NCI-H1930 (cell line): Measurements from ENCODE around the gene FBN1.

Source experiments
- DNase-seq, 2 experiments: peaks; one replicate each; lab custom pipeline; 2025; lab: John Stamatoyannopoulos, UW

FBN1 gene

DNA sequence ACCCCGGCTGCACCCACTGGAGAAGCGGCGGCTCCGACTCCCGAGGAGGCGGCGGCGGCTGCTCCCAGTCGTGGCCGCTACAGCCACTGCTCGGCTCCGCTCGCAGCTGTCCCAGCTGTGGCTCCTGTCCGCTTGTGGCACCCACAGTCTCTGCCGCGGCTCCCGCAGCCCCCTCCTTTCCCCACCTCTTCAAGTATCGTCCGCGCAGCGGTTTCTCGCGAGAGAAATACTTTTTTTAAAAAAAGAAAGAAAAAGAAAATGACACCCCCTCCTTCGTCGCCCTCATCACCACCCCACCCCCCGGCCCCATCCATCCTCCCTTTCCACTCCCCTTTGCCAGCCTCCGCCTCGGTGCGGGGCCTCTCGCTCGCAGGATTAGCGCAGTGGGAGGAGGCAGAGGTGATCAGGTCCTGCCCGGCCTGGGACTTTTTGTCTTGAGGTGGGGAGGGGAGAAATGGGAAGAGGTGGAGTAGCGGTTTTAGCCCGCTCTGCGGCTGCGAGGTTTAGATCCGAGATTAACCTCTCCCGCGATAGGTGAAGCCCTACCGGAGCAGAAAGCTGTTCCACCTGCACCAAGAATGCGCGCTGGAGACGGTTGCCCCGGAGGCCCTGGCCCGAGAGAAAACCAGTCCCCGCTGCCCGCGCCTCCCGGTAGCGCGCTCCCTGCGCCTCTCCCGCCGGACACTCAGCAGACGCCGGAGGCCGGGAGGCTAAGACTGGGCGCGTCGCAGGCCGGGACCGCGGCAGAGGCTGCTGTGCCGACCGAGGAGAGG lies at the start of gene FBN1:
TSS of gene FBN1 (minus strand) at position 152 of the 773 bp plus-strand sequence. CDS start 940 bp downstream, outside the sequence.
- no peak for DNase-seq

DNA sequence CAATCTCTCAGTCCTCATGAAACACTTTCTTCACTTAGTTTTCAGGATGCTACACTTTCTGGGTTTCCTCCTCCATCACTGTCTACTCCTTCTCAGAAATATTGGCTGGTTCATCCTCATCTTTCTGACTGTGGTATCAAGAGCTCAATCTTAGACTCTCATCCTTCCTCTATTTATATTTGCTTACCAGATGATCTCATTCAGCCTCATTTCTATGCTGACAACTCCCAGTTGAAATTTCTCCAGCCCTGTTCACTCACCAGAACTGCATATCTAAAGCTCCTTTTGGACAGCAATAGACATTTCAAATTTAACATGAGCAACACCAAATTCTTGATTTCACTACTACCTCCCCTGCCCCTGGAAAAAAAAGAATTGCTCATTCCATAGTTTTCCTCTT lies 48.0 kb upstream of the FBN1 start:
- no peak for DNase-seq

DNA sequence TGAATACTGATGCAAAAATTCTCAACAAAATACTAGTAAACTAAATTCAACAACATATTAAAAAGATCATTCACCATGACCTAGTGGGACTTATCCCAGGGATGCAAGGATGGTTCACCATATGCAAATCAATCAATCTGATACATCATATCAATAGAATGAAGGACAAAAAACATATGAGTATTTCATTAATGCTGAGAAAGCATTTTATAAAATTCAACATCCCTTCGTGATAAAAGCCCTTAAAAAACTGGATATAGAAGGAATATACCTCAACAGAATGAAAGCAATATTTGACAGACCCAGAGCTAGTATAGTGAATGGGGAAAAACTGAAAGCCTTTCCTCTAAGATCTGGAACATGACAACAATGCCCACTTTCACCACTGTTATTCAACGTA lies 43.0 kb upstream of the FBN1 start:
- DNase-seq: no peak

DNA sequence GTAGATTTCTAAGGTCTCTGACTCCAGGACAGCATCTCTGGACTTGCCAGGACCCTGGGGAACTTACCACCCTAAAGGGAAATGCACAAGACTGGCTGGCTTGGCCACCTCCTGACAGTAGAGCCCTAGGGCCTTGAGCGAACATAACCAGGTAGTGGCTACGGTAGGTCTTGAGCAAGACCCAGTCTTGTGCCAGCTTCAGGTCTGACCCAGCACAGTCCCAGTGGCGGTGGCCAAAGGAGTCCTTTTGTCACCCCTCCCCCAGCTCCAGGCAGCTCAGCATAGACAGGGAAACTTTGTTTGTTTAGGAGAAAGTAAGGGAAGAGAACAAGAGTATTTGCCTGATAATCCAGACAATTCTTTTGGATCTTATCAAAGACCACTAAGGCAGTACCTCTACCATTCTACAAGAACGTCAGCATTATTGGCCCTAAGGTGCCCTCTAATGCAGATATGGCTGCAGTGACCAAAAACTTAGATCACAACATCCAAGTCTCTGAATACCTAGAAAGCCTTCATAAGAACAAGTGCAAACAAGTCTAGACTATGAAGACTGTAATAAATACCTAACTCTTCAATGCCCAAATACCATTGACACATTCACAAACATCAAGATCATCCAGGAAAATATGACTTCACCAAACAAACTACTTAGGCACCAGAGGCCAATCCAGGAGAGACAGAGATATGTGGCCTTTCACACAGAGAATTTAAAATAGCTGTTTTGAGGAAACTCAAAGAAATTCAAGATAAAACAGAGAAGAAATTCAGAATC lies 38.7 kb upstream of the FBN1 start:
- no peak for DNase-seq

DNA sequence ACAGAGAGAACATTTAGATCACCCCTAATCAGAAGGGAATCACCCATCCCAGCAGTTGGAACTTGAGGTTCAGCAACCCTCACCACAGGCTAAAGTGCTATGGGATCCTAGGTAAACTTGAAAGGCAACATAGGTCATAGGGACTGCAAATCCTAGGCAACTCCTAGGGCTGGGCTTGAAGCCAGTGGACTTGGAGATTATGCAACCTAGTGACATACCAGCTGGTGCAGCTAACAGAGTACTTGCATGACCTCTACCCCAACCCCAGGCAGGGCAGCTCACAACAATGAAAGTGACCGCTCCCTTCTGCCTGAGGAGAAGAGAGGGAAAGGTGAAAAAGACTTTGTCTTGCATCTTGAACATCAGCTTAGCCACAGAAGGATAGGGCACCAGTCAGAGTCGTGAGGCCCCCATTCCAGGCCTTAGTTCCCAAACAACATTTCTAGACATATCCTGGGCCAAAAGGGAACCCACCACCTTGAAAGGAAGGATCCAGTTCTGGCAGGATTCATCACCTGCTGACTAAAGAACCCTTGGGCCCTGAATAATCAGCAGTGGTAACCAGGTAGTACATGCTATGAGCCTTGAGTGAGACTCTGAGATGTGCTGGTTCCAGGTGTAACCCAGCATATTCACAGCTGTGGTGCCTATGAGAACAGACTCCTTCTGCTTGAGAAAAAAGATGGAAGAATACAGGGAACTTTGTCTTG lies 37.6 kb upstream of the FBN1 start:
- no peak for DNase-seq

DNA sequence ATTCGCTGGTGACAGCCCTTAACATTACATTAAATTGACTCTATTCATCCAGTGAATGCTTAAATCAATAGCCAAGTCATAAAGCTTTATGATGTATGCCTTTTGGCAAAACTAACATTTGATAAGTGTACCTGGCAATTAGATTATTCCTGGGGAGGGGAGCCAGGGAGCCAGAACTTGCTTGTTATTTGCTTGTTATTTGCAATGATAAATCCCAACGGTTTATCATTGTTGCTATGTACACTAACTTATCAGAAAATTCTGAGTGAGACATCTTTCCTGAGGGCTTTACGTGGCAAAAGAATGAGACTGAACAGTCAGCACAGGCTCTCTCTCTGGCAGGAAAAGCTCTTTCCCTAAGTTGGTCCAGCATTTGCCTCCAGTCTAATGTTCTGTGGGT lies 35.8 kb upstream of the FBN1 start:
- DNase-seq: no peak

DNA sequence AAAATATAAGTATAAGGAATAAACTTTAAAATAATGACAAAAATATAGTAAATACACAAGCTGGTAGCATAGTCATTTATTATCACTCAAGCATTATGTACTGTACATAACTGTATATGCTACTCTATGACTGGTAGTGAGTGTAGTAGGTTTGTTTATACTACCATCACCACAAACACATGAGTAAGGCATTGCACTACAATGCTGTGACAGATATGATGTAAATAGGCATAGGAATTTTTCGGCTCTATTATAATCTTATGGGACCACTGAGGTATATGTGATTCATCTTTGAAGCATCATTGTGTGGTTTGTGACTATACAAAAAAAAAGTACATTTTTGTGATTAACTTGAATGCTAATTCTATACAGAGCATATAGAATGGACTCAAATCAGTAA lies 35.3 kb upstream of the FBN1 start:
- DNase-seq: no peak

DNA sequence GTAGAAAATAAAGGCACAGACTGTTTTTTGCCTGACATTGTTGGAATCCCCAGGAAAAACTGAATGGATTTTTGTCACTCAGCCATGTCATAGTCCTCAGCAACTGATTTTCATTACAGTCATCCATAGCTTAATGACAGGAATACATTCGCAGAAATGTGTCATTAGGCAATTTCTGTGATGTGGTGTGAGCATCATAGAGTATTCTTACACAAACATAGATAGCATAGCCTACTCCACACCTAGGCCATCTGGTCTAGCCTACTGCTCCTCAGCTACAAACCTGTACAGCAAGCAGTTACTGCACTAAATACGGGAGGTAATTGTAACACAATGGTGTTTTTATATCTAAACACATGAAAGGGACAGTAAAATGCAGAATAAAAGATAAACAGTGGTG lies 34.4 kb upstream of the FBN1 start:
- DNase-seq: no peak

DNA sequence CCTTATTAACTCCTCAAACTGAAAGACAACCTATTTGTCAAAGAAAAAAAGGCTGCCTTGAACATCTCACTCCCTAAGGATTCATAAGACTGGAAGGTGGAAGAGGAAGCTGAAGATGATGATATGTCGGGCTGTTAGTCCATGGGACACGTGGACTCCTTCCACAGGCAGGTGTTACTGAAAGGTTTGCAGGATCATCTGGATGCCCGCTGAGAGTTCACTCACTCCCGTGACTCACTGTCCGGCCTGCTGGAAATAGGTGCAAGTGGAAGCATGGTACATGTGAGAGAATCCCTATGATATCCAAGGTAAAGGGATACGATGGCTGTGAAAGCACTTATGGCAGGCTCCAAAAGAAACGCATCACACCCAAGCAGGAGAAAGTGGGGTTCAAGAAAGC lies 33.3 kb upstream of the FBN1 start:
- no peak for DNase-seq

DNA sequence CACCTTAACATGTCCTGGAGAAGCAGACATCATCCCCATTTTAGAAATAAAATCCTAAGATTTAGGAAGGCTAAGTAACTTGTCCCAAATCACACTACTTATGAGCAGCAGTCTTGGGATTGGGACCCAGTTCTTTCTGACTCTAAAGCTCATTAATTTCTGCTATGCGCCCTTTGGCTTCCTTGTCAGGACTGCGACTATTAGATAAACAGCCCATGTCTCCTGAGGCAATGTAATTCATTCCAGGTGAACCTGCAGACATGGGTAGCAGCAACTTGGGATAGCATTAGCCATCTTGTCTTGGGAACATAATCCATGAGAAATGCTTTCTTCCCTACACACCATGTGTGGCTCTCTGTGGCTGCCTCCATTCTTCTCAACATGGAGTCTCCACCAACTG lies 32.3 kb upstream of the FBN1 start:
- DNase-seq: no peak

DNA sequence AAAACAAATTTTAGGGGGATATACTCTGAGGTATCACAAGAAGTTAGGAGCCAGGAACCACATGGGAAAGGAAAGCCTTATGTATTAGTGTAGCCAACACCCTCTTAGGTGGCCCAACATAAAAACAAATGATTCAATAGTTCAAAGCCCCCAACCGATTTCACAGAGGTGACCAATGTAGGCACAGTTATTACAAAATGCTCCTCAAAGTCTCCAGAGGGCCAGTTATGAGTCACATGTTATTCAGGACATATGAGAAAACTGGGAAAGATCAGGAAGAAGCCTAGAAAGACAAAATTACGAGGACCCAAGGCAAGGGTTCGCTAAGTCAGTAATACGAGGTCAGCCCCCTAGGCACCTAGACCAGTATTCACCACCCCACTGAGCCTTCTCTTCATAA lies 29.9 kb upstream of the FBN1 start:
- DNase-seq: no peak

DNA sequence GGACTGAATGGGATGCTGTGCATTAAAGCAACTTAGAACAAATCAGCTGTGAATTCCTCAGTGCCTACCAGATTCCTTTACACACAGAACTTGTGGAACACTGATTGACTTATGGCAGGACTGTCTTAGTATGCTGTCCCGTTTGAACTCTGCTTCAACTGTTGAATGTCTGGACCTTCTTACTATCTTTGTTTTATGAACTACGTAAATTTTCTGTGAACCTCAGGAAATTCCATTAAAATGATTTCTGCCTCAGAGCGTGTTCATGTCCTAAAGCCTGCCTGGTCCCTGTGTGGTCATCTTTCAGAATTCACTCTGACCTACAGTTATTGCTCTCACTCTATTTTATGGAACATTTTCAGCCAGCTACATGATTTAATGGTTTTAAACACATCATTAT lies 29.4 kb upstream of the FBN1 start:
- DNase-seq: no peak

DNA sequence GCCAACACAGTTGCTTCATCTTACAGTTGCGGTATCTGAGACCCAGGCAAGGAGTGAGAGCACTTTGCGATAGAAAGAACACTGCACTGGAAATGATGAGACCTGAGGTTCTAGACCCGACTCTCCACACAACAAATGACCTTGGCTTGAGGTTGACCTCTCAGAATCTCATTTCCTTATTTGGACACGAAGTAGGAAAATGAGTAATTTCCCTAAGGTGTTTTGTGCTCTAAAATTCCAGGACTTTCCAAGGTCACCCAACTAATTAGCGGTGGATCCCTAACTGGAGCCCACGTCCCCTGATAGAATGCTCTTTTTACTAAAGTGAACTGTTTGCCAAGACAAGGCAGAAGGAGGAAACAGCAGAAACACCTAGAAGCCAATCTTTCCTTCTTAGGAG lies 26.7 kb upstream of the FBN1 start:
- DNase-seq: no peak

DNA sequence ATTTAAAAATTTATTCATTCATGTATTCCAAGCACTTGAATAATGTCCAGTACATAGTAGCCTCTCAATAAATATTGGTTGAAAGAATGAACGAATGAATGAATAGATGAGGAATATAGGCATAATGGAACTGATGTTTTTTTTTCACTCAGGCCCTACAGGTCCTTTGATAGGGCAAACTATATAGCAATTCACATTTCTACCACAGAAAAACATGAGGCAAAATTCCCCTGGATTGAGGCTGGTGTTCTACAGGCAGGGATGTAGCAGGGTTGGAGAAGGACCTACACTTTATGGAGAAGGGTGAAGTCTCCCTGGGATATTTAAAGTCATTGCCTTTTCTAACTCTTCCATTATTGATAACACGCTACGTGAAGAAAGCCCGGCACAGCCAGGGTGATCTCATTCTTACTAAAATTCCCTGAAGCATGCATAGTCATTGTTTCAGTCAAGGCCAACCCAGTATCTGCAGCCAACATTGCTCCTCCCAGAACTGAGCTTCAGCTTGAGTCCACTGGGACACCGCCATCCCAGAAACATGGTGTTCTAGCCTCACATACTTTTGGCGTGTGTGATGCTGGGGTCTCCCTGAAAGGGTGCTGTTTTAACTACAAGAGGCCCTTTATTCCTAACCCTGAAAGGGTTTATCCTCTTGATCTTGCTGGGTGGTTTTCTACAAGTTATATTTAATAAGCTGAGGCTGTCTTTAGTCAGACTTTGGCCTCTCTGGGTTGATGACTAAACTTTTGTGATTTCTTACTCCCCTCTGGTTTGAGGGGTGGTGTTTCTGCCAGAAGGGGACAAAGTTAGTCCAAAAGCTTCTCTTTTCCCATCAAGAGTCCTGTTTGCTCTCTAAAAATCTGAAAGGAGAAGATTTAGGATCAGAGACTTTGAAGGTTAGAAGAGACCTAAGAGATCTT lies 25.9 kb upstream of the FBN1 start:
- DNase-seq: no peak

DNA sequence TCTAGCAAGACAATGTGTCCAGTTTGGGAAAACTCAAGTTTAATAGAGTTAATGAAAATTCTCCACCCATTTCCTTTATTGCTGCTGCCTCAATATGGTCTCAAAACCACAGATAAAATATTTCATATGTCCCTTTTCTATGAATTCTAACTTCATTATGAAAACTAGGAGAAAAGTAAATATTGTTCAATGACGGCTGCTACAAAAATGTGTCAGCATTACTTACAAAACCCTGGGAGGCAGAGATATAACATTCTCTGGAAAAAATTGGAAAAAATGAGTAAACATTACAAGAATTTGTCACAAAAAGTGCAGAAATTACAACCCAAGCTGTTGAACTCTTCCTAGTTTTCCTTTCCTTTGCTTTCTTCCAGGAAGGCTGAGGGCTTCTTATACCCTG lies 22.2 kb upstream of the FBN1 start:
- DNase-seq: no peak

DNA sequence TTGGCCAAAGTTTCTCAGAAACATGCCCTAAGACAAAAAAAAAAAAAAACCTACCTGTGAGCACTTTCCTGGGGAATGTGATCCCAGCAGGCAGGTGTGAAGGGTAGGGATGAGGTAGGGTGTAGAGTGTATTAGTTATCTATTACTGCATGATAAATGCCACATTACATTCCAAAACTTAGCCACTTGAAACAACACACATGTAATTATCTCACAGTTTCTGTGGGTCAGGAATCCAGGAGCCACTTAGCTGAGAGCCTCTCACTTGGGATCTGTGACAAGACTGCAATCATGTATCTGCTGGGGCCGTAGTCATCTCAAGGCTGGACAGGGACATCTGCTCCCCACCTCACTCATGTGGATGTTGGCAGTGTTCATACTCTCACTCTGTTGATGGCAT lies 18.9 kb upstream of the FBN1 start:
- no peak for DNase-seq

DNA sequence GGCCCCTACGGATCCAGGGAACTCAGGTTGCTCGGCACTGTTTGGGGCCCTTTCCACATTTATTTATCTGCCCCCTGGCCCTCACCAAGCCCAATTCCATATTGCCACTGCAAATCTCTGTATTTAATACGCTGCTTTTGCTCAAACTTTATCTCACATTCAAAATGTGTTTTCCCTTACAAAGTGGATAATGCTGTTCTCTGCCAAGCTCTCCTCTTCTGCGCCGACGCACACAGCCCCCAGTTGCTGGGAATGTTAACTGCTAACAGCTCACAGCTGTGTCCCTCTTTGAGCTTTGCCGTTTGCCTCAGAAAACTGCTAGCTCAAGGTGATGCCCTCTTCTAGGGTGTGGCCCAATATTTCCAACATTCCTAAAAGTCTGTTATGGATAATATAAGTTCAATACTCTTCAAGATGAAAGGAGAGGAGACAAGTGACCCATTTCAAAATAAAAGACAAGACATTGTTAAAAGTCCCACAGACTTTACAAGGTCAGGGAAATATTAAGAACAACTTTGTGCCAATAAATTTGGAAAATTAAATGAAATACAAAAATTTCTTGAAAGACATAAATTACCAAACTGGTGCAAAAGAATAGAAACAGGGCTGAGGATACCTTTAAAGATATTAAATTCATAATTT lies 12.6 kb upstream of the FBN1 start:
- DNase-seq: no peak

DNA sequence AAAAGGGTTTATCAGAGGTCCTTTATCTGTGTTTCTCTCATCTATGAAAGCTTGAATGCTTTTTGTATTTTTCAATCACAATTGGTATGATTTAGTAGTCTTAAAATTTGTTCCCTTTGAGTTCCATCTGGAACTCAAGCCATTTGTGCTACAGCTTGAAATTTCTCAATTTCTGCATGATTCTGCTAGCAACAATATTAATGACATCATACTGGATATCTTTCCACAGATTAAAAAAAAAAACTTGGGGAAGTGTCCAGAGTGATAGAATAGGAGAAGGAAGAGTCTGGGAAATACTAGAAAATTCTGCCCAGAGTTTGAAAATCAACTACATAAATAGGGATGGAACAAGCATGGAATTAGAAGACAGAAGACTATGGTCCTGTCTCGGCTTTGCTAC lies 9.3 kb upstream of the FBN1 start:
- DNase-seq: no peak

DNA sequence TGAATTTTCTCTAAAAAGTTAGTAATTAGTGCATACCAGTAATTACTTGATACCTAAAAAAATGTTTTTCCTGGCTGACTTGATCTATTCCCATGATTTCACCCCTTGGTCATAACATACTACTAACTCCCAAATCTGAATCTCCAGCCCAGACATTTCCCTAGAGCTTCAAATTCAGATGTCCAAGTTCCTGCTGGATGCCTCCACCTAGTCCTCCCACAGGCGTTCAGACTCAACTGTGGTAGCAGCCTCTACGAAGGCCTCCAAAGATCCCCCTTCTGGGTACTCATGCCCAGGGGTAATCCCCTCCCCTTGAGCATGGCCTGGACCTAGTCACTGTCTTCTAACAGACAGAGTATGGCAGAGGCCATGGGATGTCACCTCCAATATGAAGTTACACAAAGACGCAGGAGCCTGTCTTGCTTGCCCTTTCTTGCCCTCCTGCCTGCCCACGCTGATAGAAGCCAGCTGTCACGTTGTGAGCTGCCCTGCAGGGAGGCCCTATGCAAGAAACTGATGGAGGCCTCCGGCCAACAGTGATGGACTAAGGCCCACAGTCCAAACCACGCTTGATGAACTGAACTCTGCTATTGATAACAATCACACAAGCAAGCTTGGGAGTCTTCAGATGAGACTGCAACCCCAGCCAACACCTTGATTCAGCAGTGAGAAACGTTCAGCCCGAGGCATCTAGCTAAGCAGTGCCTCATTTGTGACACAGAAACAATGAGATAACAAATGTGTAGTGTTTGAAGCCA lies 8.6 kb upstream of the FBN1 start:
- no peak for DNase-seq

DNA sequence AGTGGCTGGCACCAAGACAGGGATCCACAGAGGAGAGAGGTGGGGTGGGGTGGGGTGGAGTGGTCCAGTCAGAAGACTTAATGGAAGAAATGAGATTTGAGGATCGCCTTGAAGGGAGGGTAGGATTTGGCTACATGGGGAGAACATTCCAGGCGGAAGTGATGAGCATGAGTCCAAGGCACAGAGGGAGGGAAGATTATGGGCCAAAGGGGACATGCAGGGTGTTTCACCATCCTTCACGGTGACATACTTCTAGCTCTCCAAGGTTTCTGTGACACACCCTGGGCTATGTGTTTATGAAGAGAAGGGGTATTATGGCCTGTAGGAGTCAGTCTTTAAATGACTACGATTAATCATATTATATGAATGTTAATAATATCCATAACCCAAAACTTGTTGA lies 7.7 kb upstream of the FBN1 start:
- DNase-seq: no peak
